T-helper 9 cell (primary cell): ENCODE data around the gene SNX33.
"Not testable (repeated sequence)": the region's sequence is repeated elsewhere in the genome, so short reads cannot be mapped to it uniquely, and the experiment has no call there.

ENCODE experiments used
- DNase-seq: peaks from one replicate; pipeline ENCODE4 v3.0.0-alpha.2; 2020

The SNX33 gene

DNA sequence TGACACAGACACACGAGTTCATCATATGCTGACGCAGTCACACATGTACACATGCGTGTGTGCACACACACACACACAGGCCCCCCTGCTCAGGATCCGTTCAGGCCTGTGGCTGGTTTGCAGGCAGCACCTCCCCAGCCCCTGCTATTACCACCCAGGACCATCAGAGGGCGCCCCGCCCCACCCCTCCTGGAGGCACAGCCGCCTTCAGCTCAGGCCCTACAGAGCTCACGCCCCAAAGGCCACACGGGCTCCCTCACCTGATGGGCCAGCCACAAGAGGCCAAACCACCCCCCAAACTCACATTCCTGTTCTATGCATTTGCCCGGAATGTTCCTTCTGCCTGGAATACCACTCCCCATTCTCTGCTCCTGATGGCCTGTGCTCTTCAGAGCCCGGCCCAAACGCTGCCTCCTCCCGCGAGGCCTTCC, 38.5 kb downstream of the SNX33 start:
- peak; percentile 71 for DNase-seq

GRCh38 chr15:75687486-75688277, 40.0 kb downstream of the SNX33 start:
- DNase-seq: no peak

DNA sequence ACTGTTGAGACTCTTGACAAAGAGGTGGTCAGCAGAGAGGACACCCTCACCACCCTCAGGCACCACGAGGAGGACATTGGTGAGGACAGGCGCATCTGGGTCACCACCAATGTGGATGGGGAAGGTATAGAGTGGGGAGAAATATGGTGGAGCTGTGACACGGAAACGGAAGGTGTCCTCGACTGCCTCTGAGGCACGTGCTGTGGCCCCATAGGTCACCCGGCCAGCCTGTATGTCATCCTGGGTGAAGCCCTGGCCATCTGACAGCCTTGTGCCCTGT, 40.5 kb downstream of the SNX33 start:
- no peak for DNase-seq

DNA sequence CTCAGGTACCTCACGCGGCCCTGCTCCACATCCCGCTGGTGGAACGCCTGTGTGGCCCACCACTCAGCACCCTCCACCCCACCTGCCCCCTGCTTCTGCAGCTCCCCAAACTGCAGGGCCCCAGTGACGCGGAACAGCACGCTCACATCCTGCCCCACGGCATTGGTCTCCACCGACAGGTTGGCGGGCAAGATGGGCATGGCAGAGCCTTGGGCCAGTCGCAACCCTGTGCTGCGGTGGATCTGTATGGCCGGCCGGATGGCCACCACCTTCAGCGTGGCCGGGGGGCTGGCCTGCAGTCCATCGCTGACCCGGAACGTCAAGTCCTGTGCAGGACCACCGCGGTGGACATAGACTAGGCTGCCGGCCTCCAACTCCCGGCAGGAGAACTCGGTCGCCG, 41.1 kb downstream of the SNX33 start:
- DNase-seq: no peak

- not testable (repeated sequence) for DNase-seq
These were observed 41.7 kb downstream of the SNX33 start for GRCh38 chr15:75689429-75689828.

- DNase-seq: not testable (repeated sequence)
These were observed 44.6 kb downstream of the SNX33 start for GRCh38 chr15:75692311-75692710.

DNA sequence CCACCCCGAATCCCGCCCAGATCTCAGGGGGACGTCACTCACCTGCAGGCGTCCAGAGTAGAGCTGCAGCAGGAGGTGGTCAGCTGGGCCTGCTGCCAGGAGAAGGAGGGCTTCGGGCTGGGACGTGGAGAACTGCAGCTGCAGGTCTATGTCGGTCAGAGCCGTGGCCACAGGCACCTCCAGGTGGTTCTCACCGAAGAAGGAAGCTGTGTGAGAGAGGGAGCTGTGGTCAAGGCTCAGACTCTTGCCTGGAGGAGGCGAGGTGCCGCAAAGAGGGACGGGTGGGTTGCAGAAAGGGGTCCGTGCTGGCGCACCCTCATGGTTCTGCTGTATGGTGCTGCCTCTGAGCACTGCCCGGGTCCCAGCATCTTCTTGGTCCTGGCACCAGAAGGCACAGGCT, 45.3 kb downstream of the SNX33 start:
- DNase-seq: not testable (repeated sequence)

DNA sequence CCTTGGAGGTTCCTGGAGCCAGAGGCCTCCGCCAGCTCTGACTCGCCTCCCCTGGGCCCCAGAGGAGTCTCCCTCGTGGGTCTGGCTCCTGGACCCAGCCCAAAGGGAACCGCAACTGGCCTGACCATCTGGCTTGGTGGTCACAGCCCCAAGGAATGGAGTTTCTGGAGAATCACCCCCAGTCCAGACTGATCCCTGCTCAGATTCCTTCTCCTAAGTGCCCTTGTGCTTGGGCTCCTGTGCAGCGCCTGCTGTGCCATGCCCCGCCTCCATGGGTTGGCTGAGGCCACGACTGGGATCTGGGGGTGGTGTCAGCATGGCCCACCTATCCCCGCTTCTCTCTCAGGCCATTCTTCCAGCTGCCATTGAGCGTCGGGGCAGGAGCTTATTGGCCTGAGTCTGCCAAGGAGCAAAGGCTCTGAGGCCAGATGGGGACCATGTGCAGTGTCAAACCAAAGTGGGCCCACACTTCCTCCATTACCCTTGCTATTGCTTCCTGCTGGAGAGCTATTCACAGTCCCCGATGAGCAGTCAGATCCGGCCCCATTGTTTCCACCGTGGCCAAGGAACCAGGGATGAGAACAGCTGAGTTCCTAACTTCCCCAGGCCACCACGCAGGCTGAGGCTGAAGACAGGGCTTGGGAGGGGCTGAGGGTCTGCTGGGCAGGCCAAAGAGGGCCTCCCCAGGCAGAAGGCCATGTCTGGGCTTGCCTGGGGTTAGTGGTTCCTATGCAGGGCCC, 46.0 kb downstream of the SNX33 start:
- no peak for DNase-seq

GRCh38 chr15:75694241-75695182, 46.8 kb downstream of the SNX33 start:
- DNase-seq: no peak

GRCh38 chr15:75695220-75695619, 47.5 kb downstream of the SNX33 start:
- no peak for DNase-seq

GRCh38 chr15:75695634-75696310, 48.1 kb downstream of the SNX33 start:
- no peak for DNase-seq

DNA sequence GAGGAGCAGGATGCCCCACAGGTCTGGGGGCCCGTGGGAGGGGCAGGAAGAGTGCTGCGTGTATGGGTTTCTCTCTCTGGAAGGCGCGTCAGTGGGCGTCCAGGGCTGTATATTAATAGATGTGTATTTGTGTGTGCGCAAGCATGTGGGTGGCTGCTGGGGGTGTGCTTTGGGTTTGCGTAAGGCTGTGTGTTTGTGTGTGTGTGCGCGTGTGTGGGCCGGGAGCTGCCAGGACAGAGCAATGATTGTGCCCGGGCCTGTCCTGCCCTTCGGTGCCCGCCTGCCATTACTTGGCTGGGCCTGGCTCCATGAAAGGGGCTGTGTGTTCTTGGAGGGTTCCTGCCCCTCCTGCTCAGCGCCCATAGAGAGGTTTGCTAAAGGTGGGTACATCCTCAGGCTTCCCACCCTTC, 48.6 kb downstream of the SNX33 start:
- DNase-seq: no peak

DNA sequence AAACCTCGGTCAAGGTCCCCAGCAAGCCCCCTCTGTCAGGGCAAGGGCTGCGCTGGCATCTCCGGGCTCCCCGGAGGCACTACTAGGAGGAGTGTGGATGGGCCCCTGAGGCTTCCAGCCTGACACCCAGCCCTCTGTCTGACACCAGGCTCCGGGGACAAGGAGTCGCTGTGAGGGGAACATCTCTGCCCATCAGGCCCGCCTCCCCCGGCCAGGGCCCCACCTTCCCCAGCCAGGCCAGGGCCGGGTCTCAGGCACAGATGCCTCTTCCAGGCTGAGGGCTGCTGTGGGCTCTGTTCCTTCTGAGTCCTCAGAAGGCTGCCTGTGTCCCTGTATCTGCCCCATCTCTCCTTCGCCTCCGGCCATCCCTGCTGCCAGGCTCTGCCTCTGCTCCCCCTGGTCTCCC, 49.1 kb downstream of the SNX33 start:
- DNase-seq: no peak

- DNase-seq: no peak
These were observed 49.8 kb downstream of the SNX33 start for GRCh38 chr15:75697523-75697922.

DNA sequence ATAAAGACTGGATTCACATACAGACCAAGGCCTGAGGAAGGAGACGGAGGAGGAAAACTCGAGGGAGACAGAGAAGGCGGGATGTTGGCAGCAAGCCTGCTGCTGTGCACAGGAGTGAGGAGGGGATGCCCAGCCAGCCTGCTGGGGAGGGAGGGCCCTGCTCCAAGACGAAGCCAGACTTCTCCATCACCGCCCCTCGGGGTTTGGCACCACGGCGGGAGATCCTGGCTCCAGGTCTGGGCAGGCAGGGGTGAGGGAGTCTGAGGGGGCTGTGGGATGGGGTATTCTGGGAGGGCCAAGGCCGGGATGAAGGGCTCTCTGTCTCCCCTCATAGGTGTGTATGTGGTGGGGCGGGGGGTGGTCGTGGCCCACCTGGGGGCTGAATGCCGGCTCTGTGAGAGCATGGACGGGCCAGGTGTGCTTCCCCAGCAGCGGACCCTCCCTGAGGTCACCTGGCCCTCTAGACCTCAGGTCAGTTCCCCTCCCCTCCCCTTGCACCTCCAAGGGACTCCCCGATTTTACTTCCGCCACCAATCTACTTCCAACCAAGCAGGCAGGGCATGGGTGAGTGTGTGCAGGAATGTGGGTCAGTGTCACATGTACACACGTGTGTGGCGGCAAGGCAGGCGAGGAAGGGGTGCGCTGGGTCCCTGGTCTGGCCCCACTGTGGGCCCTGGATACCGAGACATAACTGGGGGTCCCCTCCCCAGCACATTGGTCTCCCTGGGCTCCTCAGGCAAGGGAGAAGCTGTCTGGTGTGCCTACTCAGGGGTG, 50.4 kb downstream of the SNX33 start:
- DNase-seq: not testable (repeated sequence)

DNA sequence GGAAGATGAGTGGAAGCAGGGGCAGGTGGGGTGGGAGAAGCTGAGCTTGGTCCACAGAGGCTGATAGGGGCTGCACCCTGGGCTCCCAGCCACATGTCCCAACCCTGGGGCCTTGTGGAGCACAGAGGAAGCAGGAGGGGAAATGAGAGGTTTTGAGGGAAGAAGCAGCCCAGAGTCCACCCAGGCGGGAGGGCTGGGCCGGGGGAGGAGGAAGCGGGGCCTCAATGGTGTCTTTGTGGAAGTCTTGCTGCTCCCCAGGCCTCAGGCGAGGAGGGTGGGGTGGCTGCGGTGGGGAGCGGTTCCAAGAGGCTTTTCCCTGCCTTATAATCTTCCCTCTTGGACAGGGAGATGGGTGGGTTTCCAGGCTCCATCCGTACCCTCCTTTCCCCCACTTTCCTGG, 51.8 kb downstream of the SNX33 start:
- not testable (repeated sequence) for DNase-seq

- not testable (repeated sequence) for DNase-seq
These were observed 52.5 kb downstream of the SNX33 start for GRCh38 chr15:75699961-75700874.

DNA sequence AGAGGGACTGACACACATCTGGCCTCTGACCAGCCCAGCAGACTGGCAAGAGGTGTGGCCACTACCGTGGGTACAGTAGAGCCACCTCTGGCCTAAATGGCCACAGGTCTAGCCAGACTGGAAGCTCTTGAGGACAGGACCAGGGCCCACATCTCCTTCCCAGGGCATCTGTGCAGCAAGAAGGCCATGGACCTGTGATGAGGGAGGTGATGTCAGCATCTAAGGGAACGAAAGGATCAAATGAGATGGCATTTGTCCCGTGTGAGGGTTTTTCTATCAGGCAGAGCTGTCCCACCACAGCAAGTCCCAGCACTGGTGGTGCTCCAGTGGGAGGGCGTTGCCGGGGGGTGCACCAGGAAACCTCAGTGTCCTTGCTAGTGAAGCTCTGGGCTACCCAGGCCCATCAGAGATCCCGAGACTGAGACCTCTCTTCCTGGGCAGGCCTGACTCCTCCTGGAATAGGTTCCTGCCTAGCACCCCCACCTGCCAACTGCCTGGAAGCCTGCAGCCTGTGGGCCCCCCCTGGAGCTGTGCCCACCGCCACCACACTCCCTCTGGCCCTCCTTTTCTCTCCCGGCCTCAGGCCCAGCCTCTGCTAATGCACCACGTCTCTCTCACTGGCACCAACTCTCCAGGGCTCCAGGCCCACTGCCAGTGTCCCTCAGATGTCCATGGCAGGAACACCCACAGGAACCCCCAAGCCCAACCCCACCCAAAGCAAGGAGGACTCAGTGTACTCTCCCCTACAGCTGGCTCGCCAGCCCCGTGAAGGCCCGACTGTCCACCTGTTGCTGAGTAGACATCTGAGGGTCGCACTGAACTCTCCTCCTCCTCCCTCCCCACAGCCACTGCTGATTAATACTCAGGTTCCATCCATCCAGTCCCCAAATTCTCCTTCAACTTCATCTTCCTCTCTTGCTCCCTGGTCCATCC, 53.6 kb downstream of the SNX33 start:
- not testable (repeated sequence) for DNase-seq

GRCh38 chr15:75702436-75702835, 54.7 kb downstream of the SNX33 start:
- no peak for DNase-seq
